NCI-H774 (cell line): Measurements from ENCODE around the gene CRYL1.

Experiments
- DNase-seq: peaks from one replicate; lab custom pipeline; 2025; lab: John Stamatoyannopoulos, UW

CRYL1 gene

GRCh38 chr13:20525601-20526544 is at the start of gene CRYL1:
Gene CRYL1, minus strand, starts transcription at chr13:20525857. Its CDS starts 63 bp downstream, at chr13:20525794.
- DNase-seq: peak; percentile 25

GRCh38 chr13:20573636-20574035 is 48.0 kb upstream of the CRYL1 start:
- DNase-seq: no peak

- DNase-seq: no peak
Observed at GRCh38 chr13:20573186-20573585, 47.5 kb upstream of the CRYL1 start.

GRCh38 chr13:20571676-20572075 is 46.0 kb upstream of the CRYL1 start:
- DNase-seq: no peak

- DNase-seq: no peak
Observed at GRCh38 chr13:20570517-20570916, 44.9 kb upstream of the CRYL1 start.

- no peak for DNase-seq
Observed at GRCh38 chr13:20567881-20568528, 42.3 kb upstream of the CRYL1 start.

GRCh38 chr13:20566898-20567874 is 41.5 kb upstream of the CRYL1 start, which contains the start of gene IFT88:
Gene IFT88, plus strand, starts transcription at chr13:20567157. Its CDS starts 7,229 bp downstream, at chr13:20574386.
- DNase-seq: peak; percentile 58

GRCh38 chr13:20566468-20566897 is 40.8 kb upstream of the CRYL1 start:
- DNase-seq: peak; percentile 42

- no peak for DNase-seq
Observed at GRCh38 chr13:20565115-20565736, 39.6 kb upstream of the CRYL1 start.

- DNase-seq: no peak
Observed at GRCh38 chr13:20561741-20562140, 36.1 kb upstream of the CRYL1 start.

GRCh38 chr13:20559659-20560356 is 34.2 kb upstream of the CRYL1 start:
- DNase-seq: no peak

- no peak for DNase-seq
Observed at GRCh38 chr13:20558982-20559381, 33.3 kb upstream of the CRYL1 start.

- no peak for DNase-seq
Observed at GRCh38 chr13:20553311-20553710, 27.7 kb upstream of the CRYL1 start.

GRCh38 chr13:20550799-20551198 is 25.1 kb upstream of the CRYL1 start:
- DNase-seq: no peak

GRCh38 chr13:20547479-20547908 is 21.8 kb upstream of the CRYL1 start:
- no peak for DNase-seq

GRCh38 chr13:20546556-20546955 is 20.9 kb upstream of the CRYL1 start:
- DNase-seq: no peak

- no peak for DNase-seq
Observed at GRCh38 chr13:20544201-20544923, 18.7 kb upstream of the CRYL1 start.

GRCh38 chr13:20536992-20537391 is 11.3 kb upstream of the CRYL1 start:
- DNase-seq: no peak

GRCh38 chr13:20534038-20534608 is 8.5 kb upstream of the CRYL1 start:
- DNase-seq: no peak

GRCh38 chr13:20528452-20528851 is 2.8 kb upstream of the CRYL1 start:
- DNase-seq: no peak
